NB4 (cell line): Measurements from ENCODE around the gene PDZRN3.
A peak's percentile ranks its signal among the peaks of the same experiment; 100 is the strongest.

Source experiments
- DNase-seq: peaks from one replicate; pipeline ENCODE4 v3.0.0; 2010; ENCODE audit warnings: low read depth
- H3K4me3 ChIP-seq: one replicate; pipeline ENCODE4 v1.5.1; 2011; ENCODE audit warnings: mild to moderate bottlenecking, low read depth, low read length, moderate library complexity
- MYC ChIP-seq: IDR thresholded peaks from 2 replicates; pipeline ENCODE4 v1.6.1; 2011; ENCODE audit warnings: low read depth, low read length
- POLR2A ChIP-seq: IDR thresholded peaks from 2 replicates; pipeline ENCODE4 v1.6.1; 2011; ENCODE audit warnings: mild to moderate bottlenecking; ENCODE audit not compliant: insufficient read length; ENCODE audit errors: extremely low read depth
- TF ChIP-seq, protein P1 (sequence below): IDR thresholded peaks from 2 replicates; pipeline ENCODE4 v1.6.1; 2011; ENCODE audit warnings: low read depth, low read length
- TF ChIP-seq, protein P2 (sequence below): IDR thresholded peaks from one replicate; pipeline ENCODE4 v1.5.1; 2012; ENCODE audit warnings: low read depth, low read length

The PDZRN3 gene

GRCh38 chr3:73461547-73461946, 163.2 kb downstream of the PDZRN3 start:
- TF ChIP-seq, protein P1, sequence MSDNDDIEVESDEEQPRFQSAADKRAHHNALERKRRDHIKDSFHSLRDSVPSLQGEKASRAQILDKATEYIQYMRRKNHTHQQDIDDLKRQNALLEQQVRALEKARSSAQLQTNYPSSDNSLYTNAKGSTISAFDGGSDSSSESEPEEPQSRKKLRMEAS: no peak
- TF ChIP-seq, protein P2, sequence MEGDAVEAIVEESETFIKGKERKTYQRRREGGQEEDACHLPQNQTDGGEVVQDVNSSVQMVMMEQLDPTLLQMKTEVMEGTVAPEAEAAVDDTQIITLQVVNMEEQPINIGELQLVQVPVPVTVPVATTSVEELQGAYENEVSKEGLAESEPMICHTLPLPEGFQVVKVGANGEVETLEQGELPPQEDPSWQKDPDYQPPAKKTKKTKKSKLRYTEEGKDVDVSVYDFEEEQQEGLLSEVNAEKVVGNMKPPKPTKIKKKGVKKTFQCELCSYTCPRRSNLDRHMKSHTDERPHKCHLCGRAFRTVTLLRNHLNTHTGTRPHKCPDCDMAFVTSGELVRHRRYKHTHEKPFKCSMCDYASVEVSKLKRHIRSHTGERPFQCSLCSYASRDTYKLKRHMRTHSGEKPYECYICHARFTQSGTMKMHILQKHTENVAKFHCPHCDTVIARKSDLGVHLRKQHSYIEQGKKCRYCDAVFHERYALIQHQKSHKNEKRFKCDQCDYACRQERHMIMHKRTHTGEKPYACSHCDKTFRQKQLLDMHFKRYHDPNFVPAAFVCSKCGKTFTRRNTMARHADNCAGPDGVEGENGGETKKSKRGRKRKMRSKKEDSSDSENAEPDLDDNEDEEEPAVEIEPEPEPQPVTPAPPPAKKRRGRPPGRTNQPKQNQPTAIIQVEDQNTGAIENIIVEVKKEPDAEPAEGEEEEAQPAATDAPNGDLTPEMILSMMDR: no peak
- TF ChIP-seq POLR2A (no peak), MYC (no peak)
- DNase-seq: no peak
- H3K4me3 ChIP-seq: no peak overlapping the region

- TF ChIP-seq, protein P1: no peak
- TF ChIP-seq, protein P2: no peak
- TF ChIP-seq MYC (no peak), POLR2A (no peak)
- DNase-seq: no peak
- H3K4me3 ChIP-seq: no peak overlapping the region
These were observed 165.0 kb downstream of the PDZRN3 start for GRCh38 chr3:73459711-73460110.

GRCh38 chr3:73453666-73454065, 171.1 kb downstream of the PDZRN3 start:
- no peak for DNase-seq
- H3K4me3 ChIP-seq: no peak overlapping the region
- TF ChIP-seq POLR2A (no peak), MYC (no peak)
- TF ChIP-seq, protein P2: no peak
- TF ChIP-seq, protein P1: no peak

DNA sequence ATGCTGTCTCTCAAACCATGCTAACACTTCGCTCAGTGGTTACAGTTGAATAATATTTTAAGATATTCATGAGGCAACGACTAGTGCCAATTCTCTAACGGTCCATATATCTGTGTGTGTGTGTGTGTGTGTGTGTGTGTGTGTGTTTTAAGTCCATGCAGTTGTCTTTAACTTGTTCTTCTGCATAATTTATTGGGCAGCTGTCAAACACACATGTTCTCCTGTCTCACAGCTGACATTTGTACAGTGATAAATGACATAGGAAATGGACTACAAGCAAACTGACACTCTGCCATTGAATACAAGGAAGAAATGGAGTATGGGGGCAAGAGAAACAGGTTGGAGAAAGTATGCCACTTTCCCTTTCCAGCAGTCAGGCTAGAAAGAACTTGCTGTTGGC, 172.0 kb downstream of the PDZRN3 start:
- DNase-seq: no peak
- TF ChIP-seq, protein P2: no peak
- TF ChIP-seq MYC (no peak), POLR2A (no peak)
- TF ChIP-seq, protein P1: no peak
- H3K4me3 ChIP-seq: no peak overlapping the region

DNA sequence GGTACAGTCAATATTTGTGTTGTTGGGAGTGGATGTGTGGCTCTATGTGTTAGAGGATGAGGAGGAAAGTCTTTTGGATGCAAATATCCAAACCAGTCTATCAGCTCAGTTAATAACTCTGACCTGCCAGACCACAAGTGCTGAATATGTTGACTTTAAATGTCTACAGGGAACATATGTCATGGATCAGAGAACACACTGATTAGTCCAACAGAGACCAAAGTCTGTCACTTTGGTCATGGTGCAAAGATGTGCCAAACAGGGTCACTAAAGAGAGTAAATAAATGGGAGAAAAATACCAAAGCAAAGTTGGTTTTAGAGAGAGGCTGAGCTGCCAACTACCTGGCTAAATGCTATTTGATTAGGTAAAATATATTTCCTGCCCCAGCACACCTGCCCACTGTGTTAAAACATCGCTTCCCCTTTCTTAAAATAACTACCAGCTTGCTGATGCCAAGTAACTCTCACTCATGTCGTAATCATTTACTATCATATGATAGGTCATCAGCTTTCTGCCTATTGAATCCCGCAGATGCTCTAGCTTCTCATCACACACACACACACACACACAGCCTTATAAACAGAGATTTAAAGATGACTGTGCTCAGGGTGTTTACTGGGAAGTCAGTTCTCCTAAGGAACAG, 173.3 kb downstream of the PDZRN3 start:
- peak; percentile 4 for DNase-seq
- TF ChIP-seq, protein P1: no peak
- TF ChIP-seq, protein P2: no peak
- no peak for TF ChIP-seq POLR2A
- TF ChIP-seq MYC: no peak
- H3K4me3 ChIP-seq: no peak overlapping the region

DNA sequence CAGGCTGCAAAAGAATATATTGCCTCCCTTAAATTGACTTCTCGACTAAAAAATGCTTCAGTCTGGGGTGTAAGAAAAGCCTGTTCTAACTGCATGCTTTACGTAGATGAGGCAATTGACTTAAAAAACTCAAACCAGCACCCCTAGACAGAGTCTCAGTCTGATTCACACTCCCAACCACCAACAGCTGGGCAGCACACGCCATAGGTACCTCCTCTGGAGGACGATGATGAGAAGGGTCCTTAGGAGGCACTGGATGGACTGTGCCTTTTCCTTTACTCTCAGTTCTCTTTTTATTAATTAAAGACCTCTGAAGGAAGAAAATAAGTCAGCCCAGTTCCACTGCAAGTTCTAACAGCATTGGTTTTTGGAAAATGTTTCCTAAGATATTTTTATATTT, 175.0 kb downstream of the PDZRN3 start:
- H3K4me3 ChIP-seq: no peak overlapping the region
- no peak for TF ChIP-seq POLR2A
- TF ChIP-seq MYC: no peak
- TF ChIP-seq, protein P2: no peak
- TF ChIP-seq, protein P1: no peak
- DNase-seq: no peak
